ENCODE measurements around the gene ANKS1B.

ANKS1B gene

DNA sequence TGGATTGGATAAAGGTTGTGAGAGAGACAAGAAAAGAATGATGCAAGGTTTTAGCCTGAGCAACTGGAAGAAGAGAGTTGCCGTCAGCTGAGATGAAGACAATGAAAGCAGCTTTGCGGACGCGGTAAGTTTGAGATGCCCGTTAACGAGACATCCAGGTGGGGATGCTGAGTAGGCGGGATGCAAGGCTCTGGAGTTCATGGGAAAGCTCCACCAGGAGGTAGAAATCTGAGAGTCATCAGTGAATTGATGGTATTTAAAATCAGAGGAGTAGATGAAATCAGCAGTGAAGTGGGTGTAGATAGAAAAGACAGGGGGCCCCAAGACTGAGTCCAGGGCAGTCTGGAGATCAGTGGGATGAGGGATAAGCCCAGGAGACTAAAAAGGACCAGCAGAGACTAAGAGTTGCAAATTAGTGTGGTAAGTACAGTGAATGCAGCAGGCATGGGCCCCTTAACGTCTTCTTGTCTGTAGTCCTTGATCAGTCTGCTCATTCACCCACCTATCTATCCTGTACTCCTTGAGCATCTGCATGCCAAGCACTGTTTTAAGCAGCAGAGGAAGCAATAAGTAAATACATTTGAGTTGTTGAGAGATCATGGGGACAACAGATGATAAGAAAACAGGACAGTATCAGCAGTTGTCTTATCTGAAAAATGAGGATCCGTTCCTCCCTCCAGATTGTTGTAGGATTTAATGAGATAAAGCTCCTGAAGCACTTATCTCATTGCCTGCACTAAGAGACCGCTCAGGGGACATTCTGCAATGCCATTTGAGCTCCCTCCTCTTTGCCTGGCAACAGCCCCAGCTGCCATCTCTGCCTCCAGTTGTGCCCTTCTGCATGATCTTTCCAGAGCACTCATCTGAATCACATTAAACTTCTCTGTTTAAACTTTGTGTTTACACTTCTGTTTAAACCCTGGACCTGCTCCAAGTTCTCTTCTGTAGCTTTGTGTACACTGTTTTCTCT lies 1248.1 kb downstream of the ANKS1B start:
- DNase-seq (ENCODE audit: low read depth) = no peak
- no peak overlapping the region for H3K4me3 ChIP-seq (ENCODE audit: low read depth, low read length)
- TF ChIP-seq, protein P1, sequence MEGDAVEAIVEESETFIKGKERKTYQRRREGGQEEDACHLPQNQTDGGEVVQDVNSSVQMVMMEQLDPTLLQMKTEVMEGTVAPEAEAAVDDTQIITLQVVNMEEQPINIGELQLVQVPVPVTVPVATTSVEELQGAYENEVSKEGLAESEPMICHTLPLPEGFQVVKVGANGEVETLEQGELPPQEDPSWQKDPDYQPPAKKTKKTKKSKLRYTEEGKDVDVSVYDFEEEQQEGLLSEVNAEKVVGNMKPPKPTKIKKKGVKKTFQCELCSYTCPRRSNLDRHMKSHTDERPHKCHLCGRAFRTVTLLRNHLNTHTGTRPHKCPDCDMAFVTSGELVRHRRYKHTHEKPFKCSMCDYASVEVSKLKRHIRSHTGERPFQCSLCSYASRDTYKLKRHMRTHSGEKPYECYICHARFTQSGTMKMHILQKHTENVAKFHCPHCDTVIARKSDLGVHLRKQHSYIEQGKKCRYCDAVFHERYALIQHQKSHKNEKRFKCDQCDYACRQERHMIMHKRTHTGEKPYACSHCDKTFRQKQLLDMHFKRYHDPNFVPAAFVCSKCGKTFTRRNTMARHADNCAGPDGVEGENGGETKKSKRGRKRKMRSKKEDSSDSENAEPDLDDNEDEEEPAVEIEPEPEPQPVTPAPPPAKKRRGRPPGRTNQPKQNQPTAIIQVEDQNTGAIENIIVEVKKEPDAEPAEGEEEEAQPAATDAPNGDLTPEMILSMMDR (IDR thresholded peaks at IDR 0.05; ENCODE audit: insufficient read depth, low read depth, low read length, missing control alignments) = no peak

DNA sequence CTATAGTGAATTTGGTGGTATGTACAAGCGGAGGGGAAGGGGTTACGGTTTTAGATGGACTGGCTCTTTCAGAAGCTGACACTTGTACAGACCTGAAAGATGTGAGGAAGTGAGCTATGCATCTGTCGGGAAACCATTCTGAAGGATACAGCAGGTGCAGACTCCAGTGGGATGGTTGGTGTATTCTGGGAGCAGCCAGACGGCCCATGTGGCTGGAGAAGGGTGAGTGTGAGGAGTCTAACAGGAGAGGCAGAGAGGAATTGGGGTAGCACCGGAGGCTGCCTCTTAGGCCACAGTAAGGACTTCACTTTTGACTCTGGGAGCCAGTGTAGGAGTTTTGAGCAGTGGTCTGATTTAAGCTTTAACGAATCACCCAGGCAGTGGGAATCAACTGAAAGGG lies 1248.9 kb downstream of the ANKS1B start:
- no peak for DNase-seq (ENCODE audit: low read depth)
- H3K4me3 ChIP-seq (ENCODE audit: low read depth, low read length) = no peak overlapping the region
- TF ChIP-seq, protein P1 (IDR thresholded peaks at IDR 0.05; ENCODE audit: insufficient read depth, low read depth, low read length, missing control alignments) = no peak

DNA sequence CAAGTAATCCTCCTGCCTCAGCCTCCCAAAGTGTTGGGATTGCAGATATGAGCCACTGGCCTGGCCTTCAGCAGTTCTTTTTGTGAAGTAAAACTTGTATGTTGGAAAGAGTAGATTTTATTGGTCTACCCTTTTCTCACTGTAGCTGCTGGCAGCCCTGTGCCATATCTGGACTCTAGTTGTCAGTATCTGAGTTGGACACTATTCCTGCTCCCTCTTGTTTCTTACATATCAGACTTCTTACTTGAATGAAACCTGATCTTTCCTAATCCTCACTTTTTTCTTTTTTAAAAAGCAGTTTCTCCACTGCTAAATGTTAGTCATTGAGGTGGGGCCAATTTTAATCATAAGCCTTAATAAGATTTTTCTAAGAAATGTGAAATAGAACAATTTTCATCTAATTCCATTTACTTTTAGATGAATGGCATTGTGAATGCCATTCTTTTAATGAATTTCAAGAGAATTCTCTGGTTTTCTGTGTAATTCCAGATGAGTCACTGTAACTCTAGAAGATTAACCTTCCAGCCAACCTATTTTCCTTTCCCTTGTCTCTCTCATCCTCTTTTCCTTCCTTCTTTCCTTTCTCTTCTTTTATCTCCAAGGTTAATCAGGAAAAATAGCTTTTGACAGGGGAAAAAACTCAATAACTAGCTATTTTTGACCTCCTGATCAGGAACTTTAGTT lies 1250.9 kb downstream of the ANKS1B start:
- DNase-seq (ENCODE audit: low read depth) = no peak
- TF ChIP-seq, protein P1 (IDR thresholded peaks at IDR 0.05; ENCODE audit: insufficient read depth, low read depth, low read length, missing control alignments) = no peak
- H3K4me3 ChIP-seq (ENCODE audit: low read depth, low read length) = no peak overlapping the region

DNA sequence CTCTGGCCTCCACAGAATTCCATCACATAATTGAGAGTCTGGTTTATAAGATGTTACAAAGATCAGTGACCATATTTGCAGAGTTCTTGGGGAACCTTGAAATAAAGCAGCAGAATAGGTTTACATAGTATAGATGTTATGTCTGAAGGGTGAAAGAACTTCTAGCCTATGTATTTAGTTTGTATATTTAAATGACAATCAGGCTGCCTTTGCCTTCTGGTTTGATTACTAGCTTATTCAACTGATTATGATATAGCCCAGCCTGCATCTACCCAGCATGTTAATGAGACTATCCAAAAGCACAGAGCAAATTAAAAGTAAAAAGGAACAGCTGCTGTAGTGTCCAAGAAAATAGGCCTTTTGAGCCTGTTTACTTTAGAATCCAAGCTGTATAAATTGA lies 1254.3 kb downstream of the ANKS1B start:
- TF ChIP-seq, protein P1 (IDR thresholded peaks at IDR 0.05; ENCODE audit: insufficient read depth, low read depth, low read length, missing control alignments) = no peak
- H3K4me3 ChIP-seq (ENCODE audit: low read depth, low read length) = no peak overlapping the region
- no peak for DNase-seq (ENCODE audit: low read depth)

DNA sequence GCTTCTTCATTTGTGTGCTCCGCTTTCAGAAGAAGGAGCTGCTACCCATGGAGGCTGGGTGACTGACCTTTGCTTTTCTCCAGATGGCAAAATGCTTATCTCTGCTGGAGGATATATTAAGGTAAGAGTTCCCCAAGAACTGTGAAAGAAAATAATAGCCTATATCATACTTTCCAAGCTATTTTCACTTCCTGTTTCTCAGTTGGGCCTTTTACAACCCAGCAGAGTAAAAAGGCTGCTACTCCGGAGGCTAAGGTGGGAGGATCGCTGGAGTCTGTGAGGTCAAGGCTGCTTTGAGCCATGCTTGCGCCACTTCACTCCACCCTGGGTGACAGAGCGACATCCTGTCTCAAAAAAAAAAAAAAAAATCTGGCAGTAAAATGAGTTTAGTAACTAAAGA lies 1257.5 kb downstream of the ANKS1B start:
- TF ChIP-seq, protein P1 (IDR thresholded peaks at IDR 0.05; ENCODE audit: insufficient read depth, low read depth, low read length, missing control alignments) = no peak
- DNase-seq (ENCODE audit: low read depth) = no peak
- H3K4me3 ChIP-seq (ENCODE audit: low read depth, low read length) = no peak overlapping the region

DNA sequence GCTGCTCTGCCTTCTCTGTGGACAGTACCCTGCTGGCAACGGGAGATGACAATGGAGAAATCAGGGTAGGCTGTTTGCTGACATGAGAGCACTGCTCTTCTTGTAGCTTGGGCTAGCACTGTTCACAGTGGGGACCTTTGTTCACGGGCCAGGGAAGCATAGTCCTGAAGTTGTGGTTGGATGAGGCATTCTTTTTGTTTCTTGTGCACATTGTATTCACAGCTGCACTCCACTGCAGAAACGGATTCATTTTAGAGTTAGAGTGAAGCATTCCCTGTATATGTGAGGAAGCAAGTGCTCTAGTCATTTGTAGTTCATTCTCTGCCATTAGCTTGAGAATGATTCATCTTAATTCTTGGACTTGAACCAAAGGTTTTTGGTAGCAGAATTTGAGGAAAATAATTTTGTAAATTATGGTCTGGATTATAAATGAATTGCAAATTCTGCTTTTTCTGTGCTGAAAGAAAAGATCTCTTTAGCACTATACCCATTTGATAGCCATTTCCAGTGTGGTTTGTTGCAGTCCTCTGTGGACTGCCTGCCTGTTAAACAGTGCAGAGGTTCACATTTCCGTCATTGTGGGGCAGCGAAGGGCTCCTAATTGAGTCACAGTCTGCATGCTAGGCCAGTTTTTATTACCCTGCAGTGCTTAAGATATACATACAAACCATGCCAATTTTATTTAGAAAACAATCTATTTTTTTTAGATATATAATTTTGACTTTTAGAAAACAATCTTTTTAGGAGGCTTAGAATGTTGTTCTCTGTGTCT lies 1259.1 kb downstream of the ANKS1B start:
- TF ChIP-seq, protein P1 (IDR thresholded peaks at IDR 0.05; ENCODE audit: insufficient read depth, low read depth, low read length, missing control alignments) = peak; percentile 31
- no peak overlapping the region for H3K4me3 ChIP-seq (ENCODE audit: low read depth, low read length)
- peak; percentile 42 for DNase-seq (ENCODE audit: low read depth)

Measured in GM12865 (cell line).